ENCODE measurements around the gene TM4SF20. TPM values are rescaled to one million over a fixed set of nuclear protein-coding genes. Genes with fewer than 3 reads are reported as not detected.

The TM4SF20 gene
- total RNA-seq, 1 donor from 2014 or later = not detected

- no peak for TF ChIP-seq CTCF (IDR thresholded peaks at IDR 0.05; ENCODE audit: insufficient read depth, low read length, poor library complexity, severe bottlenecking)
- Histone ChIP-seq H3K27me3 (ENCODE audit: control insufficient read depth, insufficient read depth, low read length) (no peaks in the 10 kb centered on the region), H3K4me3 (ENCODE audit: low read depth, low read length) (no peak overlapping the region), H3K36me3 (ENCODE audit: control insufficient read depth, insufficient read depth, low read length) (no peaks in the 10 kb centered on the region)
- peak; percentile 62 for DNase-seq (ENCODE audit: low read depth)
These were observed 32.3 kb upstream of the TM4SF20 start for GRCh38 chr2:227411320-227411989.

GRCh38 chr2:227410191-227410590, 31.1 kb upstream of the TM4SF20 start:
- H3K27me3 ChIP-seq (ENCODE audit: control insufficient read depth, insufficient read depth, low read length) = no peaks in the 10 kb centered on the region
- H3K4me3 ChIP-seq (ENCODE audit: low read depth, low read length) = no peak overlapping the region
- H3K36me3 ChIP-seq (ENCODE audit: control insufficient read depth, insufficient read depth, low read length) = no peaks in the 10 kb centered on the region
- no peak for TF ChIP-seq CTCF (IDR thresholded peaks at IDR 0.05; ENCODE audit: insufficient read depth, low read length, poor library complexity, severe bottlenecking)
- DNase-seq (ENCODE audit: low read depth) = no peak

GRCh38 chr2:227407591-227408151, 28.6 kb upstream of the TM4SF20 start:
- Histone ChIP-seq H3K4me3 (ENCODE audit: low read depth, low read length) (no peak overlapping the region), H3K36me3 (ENCODE audit: control insufficient read depth, insufficient read depth, low read length) (no peaks in the 10 kb centered on the region), H3K27me3 (ENCODE audit: control insufficient read depth, insufficient read depth, low read length) (no peaks in the 10 kb centered on the region)
- no peak for TF ChIP-seq CTCF (IDR thresholded peaks at IDR 0.05; ENCODE audit: insufficient read depth, low read length, poor library complexity, severe bottlenecking)
- DNase-seq (ENCODE audit: low read depth) = no peak

GRCh38 chr2:227406177-227407031, 27.3 kb upstream of the TM4SF20 start:
- peak; percentile 89 for DNase-seq (ENCODE audit: low read depth)
- no peaks in the 10 kb centered on the region for H3K27me3 ChIP-seq (ENCODE audit: control insufficient read depth, insufficient read depth, low read length)
- H3K36me3 ChIP-seq (ENCODE audit: control insufficient read depth, insufficient read depth, low read length) = no peaks in the 10 kb centered on the region
- H3K4me3 ChIP-seq (ENCODE audit: low read depth, low read length) = no peak overlapping the region
- peak; percentile 74 for TF ChIP-seq CTCF (IDR thresholded peaks at IDR 0.05; ENCODE audit: insufficient read depth, low read length, poor library complexity, severe bottlenecking)

GRCh38 chr2:227404585-227405271, 25.6 kb upstream of the TM4SF20 start:
- TF ChIP-seq CTCF (IDR thresholded peaks at IDR 0.05; ENCODE audit: insufficient read depth, low read length, poor library complexity, severe bottlenecking) = no peak
- Histone ChIP-seq H3K4me3 (ENCODE audit: low read depth, low read length) (no peak overlapping the region), H3K27me3 (ENCODE audit: control insufficient read depth, insufficient read depth, low read length) (no peaks in the 10 kb centered on the region), H3K36me3 (ENCODE audit: control insufficient read depth, insufficient read depth, low read length) (no peaks in the 10 kb centered on the region)
- DNase-seq (ENCODE audit: low read depth) = no peak
